ENCODE data around the gene KCNJ4. TPM values are rescaled to one million over a fixed set of nuclear protein-coding genes. Genes with fewer than 3 reads are reported as not detected.

KCNJ4 gene
- total RNA-seq, 1 experiment from 2014 or later: not detected

- H3K9me2 ChIP-seq (replicated peaks; ENCODE audit: low read length): no peaks in the 10 kb centered on the region
- TF ChIP-seq EZH2phosphoT487 (IDR thresholded peaks at IDR 0.05; ENCODE audit: borderline replicate concordance, low read length): no peak
- TF ChIP-seq, protein P1, sequence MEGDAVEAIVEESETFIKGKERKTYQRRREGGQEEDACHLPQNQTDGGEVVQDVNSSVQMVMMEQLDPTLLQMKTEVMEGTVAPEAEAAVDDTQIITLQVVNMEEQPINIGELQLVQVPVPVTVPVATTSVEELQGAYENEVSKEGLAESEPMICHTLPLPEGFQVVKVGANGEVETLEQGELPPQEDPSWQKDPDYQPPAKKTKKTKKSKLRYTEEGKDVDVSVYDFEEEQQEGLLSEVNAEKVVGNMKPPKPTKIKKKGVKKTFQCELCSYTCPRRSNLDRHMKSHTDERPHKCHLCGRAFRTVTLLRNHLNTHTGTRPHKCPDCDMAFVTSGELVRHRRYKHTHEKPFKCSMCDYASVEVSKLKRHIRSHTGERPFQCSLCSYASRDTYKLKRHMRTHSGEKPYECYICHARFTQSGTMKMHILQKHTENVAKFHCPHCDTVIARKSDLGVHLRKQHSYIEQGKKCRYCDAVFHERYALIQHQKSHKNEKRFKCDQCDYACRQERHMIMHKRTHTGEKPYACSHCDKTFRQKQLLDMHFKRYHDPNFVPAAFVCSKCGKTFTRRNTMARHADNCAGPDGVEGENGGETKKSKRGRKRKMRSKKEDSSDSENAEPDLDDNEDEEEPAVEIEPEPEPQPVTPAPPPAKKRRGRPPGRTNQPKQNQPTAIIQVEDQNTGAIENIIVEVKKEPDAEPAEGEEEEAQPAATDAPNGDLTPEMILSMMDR (conservative IDR thresholded peaks at IDR 0.05; ENCODE audit: low read depth, low read length): no peak
- no peak for TF ChIP-seq EZH2 (IDR thresholded peaks at IDR 0.05; ENCODE audit: low read length, unreplicated experiment)
- no TSS peak for BruUV-seq (replicated peaks)
- no peaks in the 10 kb centered on the region for H3K27me3 ChIP-seq (ENCODE audit: low read length)
- H3K9ac ChIP-seq (ENCODE audit: low read length): peak overlapping the region; percentile 77
- no peaks in the 10 kb centered on the region for H3K36me3 ChIP-seq (ENCODE audit: low read depth, low read length)
- DNase-seq: no peak
- H4K20me1 ChIP-seq (ENCODE audit: low read length): no peaks in the 10 kb centered on the region
- ChIA-PET POLR2A (ENCODE audit: unreplicated experiment) (interaction anchor here (0.5 kb wide), 1 partner anchor 11 kb away, joined by 3 read pairs; no protein-coding TSS in a partner anchor), CTCF (no interaction called here)
- peaks cover 5% of the 10 kb centered on the region; the same call in 1 of the 2 replicates for H3K4me1 ChIP-seq (ENCODE audit: insufficient read depth, low read length)
- no peaks in the 10 kb centered on the region for H3K9me3 ChIP-seq (ENCODE audit: low read length)
- H3K4me2 ChIP-seq (ENCODE audit: low read length): peak overlapping the region; percentile 97
- H3F3A ChIP-seq (ENCODE audit: low read length, unreplicated experiment): no peaks in the 10 kb centered on the region
- intact Hi-C loops (cut with micrococcal nuclease): no loop called here
- peak overlapping the region; percentile 76 for H3K4me3 ChIP-seq (ENCODE audit: low read length)
- peak overlapping the region; percentile 96 for H2AFZ ChIP-seq (ENCODE audit: low read length)
- peak; percentile 39 for ATAC-seq
- H3K27ac ChIP-seq (ENCODE audit: low read length): no peak overlapping the region
- no peaks in the 10 kb centered on the region for H3K79me2 ChIP-seq (ENCODE audit: low read length)
These were observed 12.5 kb upstream of the KCNJ4 start for GRCh38 chr22:38467438-38467903.

- H4K20me1 ChIP-seq (ENCODE audit: low read length): no peaks in the 10 kb centered on the region
- no peak overlapping the region for H3K9ac ChIP-seq (ENCODE audit: low read length)
- H3K4me1 ChIP-seq (ENCODE audit: insufficient read depth, low read length): peaks cover 5% of the 10 kb centered on the region; the same call in 1 of the 2 replicates
- no peak overlapping the region for H2AFZ ChIP-seq (ENCODE audit: low read length)
- intact Hi-C loops (cut with micrococcal nuclease): no loop called here
- no peaks in the 10 kb centered on the region for H3K36me3 ChIP-seq (ENCODE audit: low read depth, low read length)
- no peaks in the 10 kb centered on the region for H3F3A ChIP-seq (ENCODE audit: low read length, unreplicated experiment)
- H3K27me3 ChIP-seq (ENCODE audit: low read length): no peaks in the 10 kb centered on the region
- no TSS peak for BruUV-seq (replicated peaks)
- ChIA-PET POLR2A (ENCODE audit: unreplicated experiment) (no interaction called here), CTCF (no interaction called here)
- no peak overlapping the region for H3K4me3 ChIP-seq (ENCODE audit: low read length)
- no peaks in the 10 kb centered on the region for H3K79me2 ChIP-seq (ENCODE audit: low read length)
- no peak for ATAC-seq
- no peaks in the 10 kb centered on the region for H3K9me2 ChIP-seq (replicated peaks; ENCODE audit: low read length)
- DNase-seq: no peak
- no peak overlapping the region for H3K4me2 ChIP-seq (ENCODE audit: low read length)
- TF ChIP-seq EZH2phosphoT487 (IDR thresholded peaks at IDR 0.05; ENCODE audit: borderline replicate concordance, low read length) (no peak), EZH2 (IDR thresholded peaks at IDR 0.05; ENCODE audit: low read length, unreplicated experiment) (no peak)
- TF ChIP-seq, protein P1 (conservative IDR thresholded peaks at IDR 0.05; ENCODE audit: low read depth, low read length): no peak
- H3K27ac ChIP-seq (ENCODE audit: low read length): no peak overlapping the region
- H3K9me3 ChIP-seq (ENCODE audit: low read length): no peaks in the 10 kb centered on the region
These were observed 10.9 kb upstream of the KCNJ4 start for GRCh38 chr22:38465673-38466490.
